ENCODE results near the gene DCDC2C.

Gene DCDC2C

DNA sequence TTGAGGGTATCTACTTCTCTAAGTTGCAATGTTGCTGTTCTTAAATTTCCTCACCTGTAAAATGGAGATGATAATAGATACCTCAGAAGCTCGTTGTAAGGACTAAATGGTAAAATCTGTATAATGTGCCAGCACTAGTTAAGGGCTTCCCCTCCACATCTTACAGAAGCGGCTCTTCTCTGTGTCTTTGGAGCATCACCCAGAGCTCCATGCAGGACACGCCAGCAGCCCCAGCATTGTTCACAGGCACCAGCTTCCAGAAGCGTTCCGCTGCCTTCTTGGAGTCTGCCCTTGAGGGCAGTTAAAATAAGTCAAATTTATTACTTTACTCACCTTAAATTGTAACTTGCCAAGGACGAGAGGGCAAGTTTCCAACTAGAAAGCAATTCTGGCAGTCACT is 5.8 kb downstream of the DCDC2C start:
- no peak for DNase-seq (ENCODE audit: low read depth in 2 of 2)

DNA sequence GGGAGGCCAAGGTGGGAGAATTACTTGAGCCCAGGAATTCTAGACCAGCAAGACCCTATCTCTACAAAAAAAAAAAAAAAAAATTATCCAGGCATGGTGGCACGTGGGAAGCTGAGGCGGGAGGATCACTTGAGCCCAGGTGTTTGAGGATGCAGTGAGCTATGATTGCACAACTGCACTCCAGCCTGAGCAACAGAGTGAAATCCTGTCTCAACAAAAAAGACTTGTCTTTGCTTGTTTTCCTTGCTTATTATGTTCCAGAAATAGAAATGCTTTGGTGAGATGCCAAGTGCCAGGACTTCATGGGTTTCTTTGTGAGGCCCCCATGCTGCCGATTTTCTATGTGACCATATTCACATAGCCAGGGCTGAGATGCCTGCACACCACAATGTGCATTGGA is 9.0 kb downstream of the DCDC2C start:
- DNase-seq (ENCODE audit: low read depth in 2 of 2) = no peak

DNA sequence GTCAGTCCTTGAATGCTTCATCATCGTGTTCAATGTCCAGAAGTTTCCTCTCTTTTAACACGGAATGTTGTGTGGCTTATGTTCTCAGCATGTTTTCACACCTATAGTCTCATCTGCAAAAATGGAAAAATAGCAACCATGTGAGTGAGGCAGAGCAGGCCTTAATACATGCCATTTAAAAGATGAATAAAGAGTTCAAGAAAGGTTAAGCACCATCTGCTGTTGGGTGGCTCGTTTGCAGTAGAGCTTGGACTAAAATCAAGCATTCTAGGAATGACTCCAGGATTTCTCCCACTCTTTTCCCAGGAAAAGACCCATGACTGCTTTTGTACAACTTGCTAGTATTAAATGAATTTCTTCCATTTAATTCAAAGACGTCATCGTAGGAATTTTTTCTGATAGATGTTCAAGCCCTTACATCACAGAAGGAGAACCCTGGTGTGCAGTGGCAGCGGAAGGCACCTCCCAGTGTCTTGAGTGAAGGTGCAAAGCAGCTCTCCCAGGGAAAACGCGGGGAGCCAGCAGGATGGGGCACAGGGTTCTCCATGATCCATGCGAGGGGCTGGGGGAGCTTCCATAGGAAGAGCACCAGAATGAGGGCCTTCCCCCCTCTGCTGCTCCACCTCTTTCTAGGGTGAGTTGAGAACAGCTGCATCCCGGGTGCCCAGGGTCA is 9.6 kb downstream of the DCDC2C start:
- DNase-seq (ENCODE audit: low read depth in 2 of 2) = no peak

DNA sequence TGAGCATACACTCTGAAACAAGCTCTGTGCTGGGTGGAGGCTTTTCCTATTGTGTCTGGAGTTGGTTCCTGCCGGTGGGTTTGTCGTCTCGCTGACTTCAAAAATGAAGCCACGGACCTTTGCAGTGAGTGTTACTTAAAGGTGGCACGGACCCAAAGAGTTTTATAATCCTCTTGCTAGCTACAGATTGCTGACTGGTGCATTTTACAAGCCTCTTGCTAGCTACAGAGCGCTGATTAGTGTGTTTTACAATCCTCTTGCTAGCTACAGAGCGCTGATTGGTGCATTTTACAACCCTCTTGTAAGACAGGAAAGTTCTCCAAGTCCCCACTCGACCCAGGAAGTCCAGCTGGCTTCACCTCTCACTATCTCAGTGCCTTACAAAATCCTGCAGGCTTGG is 15.3 kb downstream of the DCDC2C start:
- DNase-seq (ENCODE audit: low read depth in 2 of 2) = no peak

DNA sequence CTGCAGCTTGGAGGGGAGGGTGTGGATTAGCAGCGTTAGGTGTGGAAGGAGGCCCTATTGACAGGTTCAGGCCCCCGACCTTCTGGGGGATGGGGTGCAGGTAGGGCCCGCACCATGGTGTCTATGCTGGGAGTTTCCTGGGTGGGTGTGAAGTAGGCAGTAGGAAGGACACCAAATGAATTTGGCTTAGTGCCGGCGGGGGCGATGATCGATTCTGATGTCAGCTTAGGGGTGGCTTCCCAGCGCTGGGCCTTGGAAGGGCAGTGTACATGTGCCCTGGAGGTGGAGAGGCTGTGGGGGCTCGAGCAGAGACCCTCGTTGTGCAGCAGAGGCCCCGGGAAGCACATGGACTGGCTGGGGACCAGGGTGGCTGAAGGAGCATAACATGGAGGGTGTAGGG is 21.6 kb downstream of the DCDC2C start:
- DNase-seq (ENCODE audit: low read depth in 2 of 2) = no peak

DNA sequence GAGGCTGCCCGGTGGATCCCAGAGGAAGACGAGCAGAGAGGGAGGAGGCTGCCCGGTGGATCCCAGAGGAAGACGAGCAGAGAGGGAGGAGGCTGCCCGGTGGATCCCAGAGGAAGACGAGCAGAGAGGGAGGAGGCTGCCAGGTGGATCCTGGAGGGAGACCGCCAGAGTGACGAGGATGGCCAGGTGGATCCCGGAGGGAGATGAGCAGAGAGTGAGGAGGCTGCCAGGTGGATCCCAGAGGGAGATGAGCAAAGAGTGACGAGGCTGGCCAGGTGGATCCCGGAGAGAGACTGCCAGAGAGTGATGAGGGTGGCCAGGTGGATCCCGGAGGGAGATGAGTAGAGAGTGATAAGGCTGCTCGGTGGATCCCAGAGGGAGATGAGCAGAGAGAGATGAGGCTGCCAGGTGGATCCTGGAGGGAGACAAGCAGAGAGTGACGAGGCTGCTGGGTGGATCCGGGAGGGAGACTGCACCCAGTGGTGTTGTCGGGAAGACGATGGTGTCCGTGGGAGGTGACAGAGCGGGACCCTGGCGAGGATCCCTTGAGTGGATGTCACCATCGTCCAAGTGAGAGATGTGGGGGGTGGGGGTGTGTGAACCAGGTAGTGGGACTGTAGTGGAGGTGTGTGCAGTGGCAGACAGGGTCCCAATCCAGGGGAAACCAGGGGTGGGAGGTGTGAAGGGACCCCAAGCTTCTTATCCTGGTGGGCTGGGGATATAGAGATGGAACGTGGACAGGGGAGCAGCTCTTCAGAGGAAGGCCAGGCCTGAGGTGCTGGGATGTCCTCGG is 22.3 kb downstream of the DCDC2C start:
- no peak for DNase-seq (ENCODE audit: low read depth in 2 of 2)

DNA sequence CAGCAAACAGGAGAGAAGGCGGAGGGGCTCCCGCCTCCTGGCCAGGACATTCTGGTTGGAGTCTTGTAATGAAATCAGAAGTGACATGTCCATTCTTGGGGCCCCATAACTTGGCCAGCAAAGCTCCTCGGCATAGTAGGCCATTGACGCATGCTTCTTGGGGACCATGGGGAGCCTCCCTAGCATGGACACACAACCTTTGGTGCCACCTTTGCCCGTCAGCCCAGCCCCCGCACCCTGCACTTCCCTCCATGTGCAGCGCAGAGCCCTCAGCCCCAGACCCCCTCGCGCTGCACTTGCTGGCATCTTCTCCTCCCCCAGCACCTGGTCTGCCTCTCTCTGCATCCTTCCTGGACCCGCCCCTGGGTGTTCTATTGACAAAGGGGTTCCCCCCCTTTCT is 23.1 kb downstream of the DCDC2C start:
- no peak for DNase-seq (ENCODE audit: low read depth in 2 of 2)

DNA sequence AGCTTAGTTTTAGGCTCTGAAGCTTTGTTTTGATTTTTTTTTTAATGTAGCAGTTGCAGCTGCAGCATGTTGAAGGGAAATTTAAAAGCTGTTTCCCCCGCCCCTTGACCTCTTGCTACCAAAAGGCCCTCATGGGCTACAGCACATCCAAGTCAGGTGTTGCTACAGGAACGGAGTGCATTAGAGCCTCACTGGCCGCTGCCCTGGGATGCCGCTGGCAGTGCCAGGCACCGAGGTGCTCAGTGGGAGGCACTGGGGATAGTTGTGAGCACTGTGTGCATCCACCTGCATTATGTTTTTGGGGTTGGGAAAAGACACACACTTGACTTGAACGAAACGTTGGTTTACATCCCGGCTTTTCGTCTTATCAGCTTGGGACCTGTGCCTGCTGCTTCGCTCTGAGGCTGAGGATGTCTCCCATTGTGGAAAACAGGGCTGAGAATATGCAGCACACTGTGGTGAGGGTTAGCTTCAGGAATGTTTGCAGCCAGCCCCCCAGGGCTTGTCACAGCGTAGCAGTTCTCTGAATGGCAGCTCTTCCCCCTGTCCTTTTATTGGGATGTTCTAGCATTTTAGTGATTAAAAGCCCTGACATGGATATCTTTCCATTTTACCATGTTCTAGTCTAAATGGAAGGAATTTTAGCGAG is 24.1 kb downstream of the DCDC2C start:
- DNase-seq (ENCODE audit: low read depth in 2 of 2) = no peak

DNA sequence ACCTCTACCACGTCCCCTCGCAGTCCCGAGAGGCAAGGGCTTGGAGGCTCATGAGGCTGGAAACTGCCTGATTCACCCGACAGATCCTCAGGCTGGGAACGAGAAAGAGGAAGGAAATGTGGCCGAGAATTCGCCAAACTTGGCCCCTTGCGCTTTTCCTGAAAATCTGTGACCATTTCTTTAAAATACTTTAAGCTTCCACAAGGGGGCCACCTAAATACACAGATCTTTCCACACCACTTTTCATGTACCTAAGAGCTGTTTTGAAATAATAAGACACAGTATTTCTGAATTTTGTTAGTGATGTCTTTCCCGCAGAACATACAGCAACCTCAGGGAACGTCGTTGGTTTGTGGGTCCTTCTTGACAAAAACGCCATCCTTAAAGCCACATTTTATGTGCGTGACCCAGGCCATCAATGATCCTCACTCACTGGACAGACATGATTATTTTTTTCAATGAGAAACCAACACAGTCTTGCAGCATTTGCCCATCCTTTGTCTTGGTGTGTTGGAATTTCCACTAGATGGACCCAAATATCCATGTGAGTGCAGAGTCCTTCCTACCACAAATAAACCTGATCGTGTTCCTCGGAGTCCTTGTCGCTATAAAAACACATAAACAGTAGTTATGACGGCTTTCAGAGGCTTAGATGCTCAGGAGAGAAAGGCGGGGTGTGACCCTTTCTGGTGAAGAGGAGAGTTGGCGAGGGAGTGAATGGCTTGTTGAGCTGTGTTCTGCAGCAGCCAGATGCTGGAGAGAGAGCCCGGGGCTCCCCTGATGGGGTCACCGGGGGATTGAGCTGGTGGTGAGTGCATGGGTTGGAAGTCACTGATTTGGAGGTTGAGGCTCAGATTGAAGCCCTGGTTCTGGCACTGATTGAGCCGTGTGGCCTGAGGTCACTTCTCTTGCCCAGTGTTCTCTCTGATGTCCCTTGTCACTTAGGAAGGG is 25.0 kb downstream of the DCDC2C start:
- DNase-seq (ENCODE audit: low read depth in 2 of 2) = no peak

DNA sequence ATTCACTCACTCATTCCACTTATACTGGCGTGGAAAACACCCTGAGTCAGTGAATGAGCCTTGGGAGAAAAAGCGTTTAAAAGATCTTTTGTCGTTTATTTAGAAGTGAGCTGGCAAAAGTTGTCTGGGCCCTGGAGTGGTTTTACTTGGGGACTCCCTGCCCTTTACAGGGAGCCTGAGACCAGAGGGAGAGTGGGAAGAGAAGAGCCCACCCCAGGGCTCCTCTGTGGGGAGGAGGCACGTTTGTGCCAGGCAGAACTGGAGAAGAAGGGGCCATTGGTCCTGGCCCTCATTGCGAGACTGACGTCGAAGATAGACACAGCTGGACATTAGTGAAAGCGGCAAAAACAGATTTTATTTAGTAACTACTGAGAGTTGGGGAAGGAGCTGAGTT is 25.7 kb downstream of the DCDC2C start:
- DNase-seq (ENCODE audit: low read depth in 2 of 2) = no peak

GRCh38 chr2:3729786-3730185 is 26.4 kb downstream of the DCDC2C start:
- DNase-seq (ENCODE audit: low read depth in 2 of 2) = no peak

DNA sequence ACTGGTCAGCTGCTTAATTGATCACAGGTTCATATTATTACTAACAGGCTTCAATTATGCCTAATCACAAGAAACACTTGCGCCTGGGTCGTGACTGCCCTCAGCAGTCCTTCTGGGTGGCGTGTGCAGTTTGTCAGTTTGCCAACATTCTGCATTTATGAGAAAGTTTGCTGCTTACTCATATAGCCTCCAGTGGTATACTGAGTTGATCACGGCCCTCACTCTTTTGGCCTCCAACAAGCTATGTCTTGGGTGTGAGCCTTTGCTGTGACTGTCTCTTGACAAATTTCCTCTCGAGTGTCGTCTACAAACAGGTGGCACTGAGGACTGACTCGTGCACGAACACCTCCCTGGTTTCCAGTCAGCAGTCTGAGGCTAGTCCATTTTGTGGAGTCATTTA is 27.3 kb downstream of the DCDC2C start:
- no peak for DNase-seq (ENCODE audit: low read depth in 2 of 2)

- DNase-seq (ENCODE audit: low read depth in 2 of 2) = no peak
These were observed 28.5 kb downstream of the DCDC2C start for GRCh38 chr2:3731829-3732228.

DNA sequence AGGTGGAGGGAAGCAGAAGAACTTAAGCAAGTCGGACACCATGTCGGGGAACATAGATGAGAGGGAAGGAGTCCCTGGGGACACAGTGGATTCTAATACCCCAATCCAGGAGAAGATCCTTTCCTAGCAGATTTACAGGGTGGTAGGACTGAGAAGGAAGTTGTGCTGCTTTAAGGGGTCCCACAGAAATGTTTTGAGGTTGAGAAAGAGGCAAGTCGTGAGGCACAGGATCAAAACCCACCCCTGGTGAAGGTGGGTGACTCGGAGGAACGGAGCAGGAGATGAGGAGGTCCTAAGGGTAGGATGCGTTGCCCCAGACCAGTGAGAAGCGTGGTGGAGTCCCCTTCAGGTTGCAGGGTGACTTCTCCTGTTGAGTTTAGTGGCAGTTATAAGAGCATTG is 32.7 kb downstream of the DCDC2C start:
- DNase-seq (ENCODE audit: low read depth in 2 of 2) = no peak

GRCh38 chr2:3737128-3737527 is 33.8 kb downstream of the DCDC2C start:
- DNase-seq (ENCODE audit: low read depth in 2 of 2) = no peak

DNA sequence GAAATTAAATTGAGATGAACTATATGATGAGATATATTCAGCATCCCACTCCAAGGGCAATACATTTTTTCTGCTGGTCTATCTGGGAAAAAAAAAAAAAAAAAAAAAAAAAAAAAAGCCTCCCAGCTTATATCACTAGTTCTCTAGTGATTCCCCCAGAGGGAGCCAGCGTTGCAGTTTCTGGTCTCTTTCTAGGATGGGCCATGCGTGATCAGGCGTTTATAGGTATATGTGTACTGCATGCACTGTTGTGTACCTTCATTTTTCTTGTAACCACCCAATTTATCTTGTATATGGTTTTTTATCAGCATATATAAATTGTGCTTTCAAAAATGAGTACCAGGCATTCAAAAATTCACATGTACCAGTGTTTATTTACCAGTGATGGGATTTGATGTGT is 35.1 kb downstream of the DCDC2C start:
- no peak for DNase-seq (ENCODE audit: low read depth in 2 of 2)

- no peak for DNase-seq (ENCODE audit: low read depth in 2 of 2)
These were observed 35.9 kb downstream of the DCDC2C start for GRCh38 chr2:3739313-3739712.

DNA sequence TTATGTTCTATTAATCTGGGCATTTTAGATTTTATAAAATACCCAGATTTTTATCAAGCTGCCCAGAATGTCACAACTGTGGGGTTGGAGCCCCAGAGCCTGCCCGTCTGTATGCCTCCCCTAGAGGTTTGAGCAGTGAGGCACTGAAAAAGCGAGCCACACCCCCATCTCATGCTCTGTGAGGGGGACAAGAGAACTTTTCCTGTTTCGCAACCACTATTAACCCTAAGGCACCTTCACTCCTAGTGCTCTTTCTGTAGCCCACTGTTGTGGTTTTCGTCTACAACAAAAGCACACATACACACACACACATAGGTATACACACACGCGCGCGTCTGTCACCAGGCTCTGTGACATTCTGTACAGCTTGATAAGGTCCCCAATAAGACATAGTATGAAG is 38.0 kb downstream of the DCDC2C start:
- DNase-seq (ENCODE audit: low read depth in 2 of 2) = no peak

DNA sequence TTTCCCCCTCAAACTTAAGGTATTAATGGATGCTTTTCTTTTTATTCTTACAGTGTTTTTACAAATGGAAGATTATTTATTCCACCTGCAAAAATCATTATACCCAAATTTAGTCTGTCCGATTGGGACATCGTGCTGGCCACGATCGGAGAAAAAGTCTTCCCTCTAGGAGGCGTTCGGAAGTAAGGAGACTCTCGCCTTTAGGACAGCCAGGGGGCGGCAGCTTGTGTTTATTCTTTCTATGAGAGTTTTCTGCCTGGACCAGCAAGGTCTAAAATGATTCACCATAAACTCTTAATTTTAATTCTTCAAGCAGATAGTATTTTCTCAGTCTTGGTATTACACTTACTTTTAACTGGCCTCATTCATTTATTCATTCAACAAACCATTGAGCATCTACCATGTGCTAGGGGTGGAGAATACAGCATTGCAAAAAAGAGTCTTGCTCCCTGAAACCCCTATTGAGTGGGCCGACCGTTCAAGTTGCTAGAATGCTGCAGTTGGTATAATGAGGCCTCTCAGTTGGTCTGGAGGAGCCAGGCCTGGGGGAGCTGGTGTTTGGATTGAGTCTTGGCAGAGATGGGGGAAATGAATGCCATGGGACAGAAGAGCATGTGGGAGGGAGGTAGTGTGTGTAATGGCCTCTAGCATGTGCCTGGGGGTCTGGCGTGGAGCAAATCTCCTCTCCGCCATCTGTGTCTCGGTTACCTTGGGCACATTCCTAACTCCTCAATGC is 38.7 kb downstream of the DCDC2C start:
- DNase-seq (ENCODE audit: low read depth in 2 of 2) = no peak

DNA sequence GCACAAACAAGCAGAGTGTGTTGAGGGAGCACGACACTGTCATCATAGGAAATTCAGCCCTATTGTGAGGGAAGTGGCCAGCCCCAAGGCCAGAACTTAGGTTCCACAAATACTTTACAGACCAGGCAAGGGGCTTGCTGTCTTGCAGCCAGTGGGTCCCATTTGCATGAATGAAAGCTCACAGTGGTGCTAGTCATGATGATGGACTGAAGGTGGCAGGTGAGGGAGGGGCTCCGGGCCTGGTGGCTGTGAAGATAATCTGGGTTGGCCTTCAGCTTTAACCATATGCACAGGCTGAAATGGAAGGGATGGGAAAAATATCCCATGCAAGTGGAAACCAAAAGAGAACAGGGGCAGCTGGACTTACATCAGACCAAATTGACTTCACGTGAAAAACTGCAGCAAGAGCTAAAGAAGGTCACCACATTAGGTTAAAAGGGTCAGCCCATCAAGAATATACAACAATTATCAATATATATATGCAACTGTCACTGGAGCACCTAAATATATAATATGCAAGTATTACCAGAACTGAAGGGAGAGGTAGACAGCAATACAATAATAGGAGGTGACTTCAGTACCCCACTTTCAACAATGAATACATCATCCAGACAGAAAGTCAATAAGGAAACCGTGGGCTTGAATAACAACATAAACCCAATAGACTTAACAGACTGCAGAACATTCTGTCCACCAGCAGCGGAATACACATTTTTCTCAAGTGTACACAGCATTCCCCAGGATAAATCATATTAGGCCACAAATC is 39.6 kb downstream of the DCDC2C start:
- no peak for DNase-seq (ENCODE audit: low read depth in 2 of 2)

All from stimulated activated CD8-positive, alpha-beta memory T cell treated with anti-CD3 and anti-CD28 coated beads, Interleukin-15, amount 100 ng/mL, for 48 hours (primary cell).